A549 (cell line): ENCODE data around the gene NMB. TPM values are rescaled to one million over a fixed set of nuclear protein-coding genes. Genes with fewer than 3 reads are reported as not detected.

Experiments used
- ATAC-seq, 2 experiments: fragments of 200-7000 bp in 1 of 2; fragments of >200 bp in 1 of 2; cut with Nextera tagmentation in 1 of 2; cut with Tn5 transposase in 1 of 2; 3 replicates each; pipeline versions ENCODE4 v1.8.0 to v1.9.1; 2018 to 2020; ENCODE audit warnings: mild to moderate bottlenecking in 1 of 2, moderate library complexity in 1 of 2
- CTCF ChIA-PET: fragments of 300-600 bp; sonication (Branson Sonifier 250); formaldehyde crosslinking; extraction: SDS; loops from one replicate; lab custom pipeline; 2021; ENCODE audit warnings: antibody characterized with exemption, inconsistent platforms; lab: Yijun Ruan, JAX
- POLR2A ChIA-PET: fragments of 350-600 bp; formaldehyde crosslinking; extraction: SDS; loops from one replicate; lab custom pipeline; 2021; ENCODE audit warnings: antibody characterized with exemption, inconsistent platforms; lab: Yijun Ruan, JAX
- DNase-seq, 2 experiments: peaks; one replicate each; pipeline versions ENCODE4 v3.0.0 to v3.0.0-alpha.2; 2011 to 2016; ENCODE audit warnings: low read depth in 1 of 2, low spot score in 1 of 2
- FAIRE-seq: peaks from 2 replicates; lab custom pipeline; 2011; peaks lifted over from hg19 to GRCh38; lab: Jason Lieb, UNC
- H3K27ac ChIP-seq, 2 experiments: fragments of >200 bp; sonication (Bioruptor Twin); formaldehyde crosslinking; 3 replicates each; pipeline ENCODE4 v1.5.1; 2016 to 2017
- H3K4me1 ChIP-seq: fragments of >200 bp; sonication (Bioruptor Twin); formaldehyde crosslinking; 3 replicates; pipeline ENCODE4 v1.6.1; 2016
- H3K4me2 ChIP-seq: fragments of >200 bp; sonication (Bioruptor Twin); formaldehyde crosslinking; 3 replicates; pipeline ENCODE4 v1.6.1; 2016
- H3K4me3 ChIP-seq: fragments of >200 bp; sonication (Bioruptor Twin); formaldehyde crosslinking; 3 replicates; pipeline ENCODE4 v1.5.1; 2016
- H3K9me3 ChIP-seq: fragments of >200 bp; sonication (Bioruptor Twin); formaldehyde crosslinking; 3 replicates; pipeline ENCODE4 v1.6.1; 2016
- CBX8 ChIP-seq: fragments of 200-600 bp; sonication (generic); IDR thresholded peaks from 2 replicates; pipeline ENCODE4 v1.6.1; 2016
- CHD4 ChIP-seq: fragments of 200-600 bp; sonication (generic); IDR thresholded peaks from 2 replicates; pipeline ENCODE4 v1.6.1; 2016; ENCODE audit warnings: antibody characterized with exemption, mild to moderate bottlenecking, borderline replicate concordance
- EHMT2 ChIP-seq: fragments of 200-600 bp; sonication (generic); IDR thresholded peaks from 2 replicates; pipeline ENCODE4 v1.6.1; 2016; ENCODE audit warnings: antibody characterized with exemption, low read depth, mild to moderate bottlenecking, moderate library complexity
- EP300 ChIP-seq, 2 experiments: fragments of >200 bp; sonication (Bioruptor Twin); formaldehyde crosslinking; IDR thresholded peaks; 2 replicates in 1 of 2; 3 replicates in 1 of 2; pipeline ENCODE4 v1.6.1; 2016 to 2017
- ESRRA ChIP-seq: fragments of 150-350 bp; IDR thresholded peaks from 2 replicates; pipeline ENCODE4 v1.6.1; 2014; ENCODE audit warnings: mild to moderate bottlenecking, low read length, borderline replicate concordance
- HDAC2 ChIP-seq: fragments of 200-600 bp; sonication (generic); IDR thresholded peaks from 2 replicates; pipeline ENCODE4 v1.6.1; 2016
- HOXB5 ChIP-seq: fragments of 250-450 bp; sonication (Bioruptor Pico); IDR thresholded peaks from 2 replicates; pipeline ENCODE4 v1.5.0; 2020; ENCODE audit warnings: mild to moderate bottlenecking, moderate library complexity
- JUN ChIP-seq, 2 experiments: fragments of >200 bp; sonication (Bioruptor Twin); formaldehyde crosslinking; IDR thresholded peaks; 2 replicates in 1 of 2; 3 replicates in 1 of 2; pipeline ENCODE4 v1.6.1; 2016 to 2017
- MAZ ChIP-seq: fragments of 150-350 bp; IDR thresholded peaks from 2 replicates; pipeline ENCODE4 v1.6.1; 2014; ENCODE audit warnings: antibody characterized with exemption, low read depth, low read length, borderline replicate concordance
- NFE2L2 ChIP-seq: fragments of 150-350 bp; conservative IDR thresholded peaks from 2 replicates; pipeline ENCODE4 v1.6.1; 2014; ENCODE audit warnings: low read length
- PHF8 ChIP-seq: fragments of 200-600 bp; sonication (generic); IDR thresholded peaks from 2 replicates; pipeline ENCODE4 v1.6.1; 2016; ENCODE audit warnings: low read depth, mild to moderate bottlenecking, antibody characterized with exemption, moderate library complexity, borderline replicate concordance
- POLR2AphosphoS2 ChIP-seq: conservative IDR thresholded peaks from 2 replicates; pipeline ENCODE4 v1.6.1; 2012; ENCODE audit warnings: low read length, improper control_type of control experiment, inconsistent platforms
- RARB ChIP-seq: fragments of 250-450 bp; sonication (Bioruptor Pico); IDR thresholded peaks from 2 replicates; pipeline ENCODE4 v1.8.0; 2021; ENCODE audit warnings: mild to moderate bottlenecking, moderate library complexity
- RCOR1 ChIP-seq: fragments of 150-350 bp; IDR thresholded peaks from 2 replicates; pipeline ENCODE4 v1.6.1; 2014; ENCODE audit warnings: antibody characterized with exemption, low read length, low read depth
- RNF2 ChIP-seq: fragments of 200-600 bp; sonication (generic); IDR thresholded peaks from 2 replicates; pipeline ENCODE4 v1.6.1; 2016; ENCODE audit warnings: low read depth, mild to moderate bottlenecking, antibody characterized with exemption, moderate library complexity, borderline replicate concordance
- SREBF2 ChIP-seq: fragments of 450-650 bp; IDR thresholded peaks from 2 replicates; pipeline ENCODE4 v1.6.1; 2014; ENCODE audit warnings: mild to moderate bottlenecking, moderate library complexity
- ZNF302 ChIP-seq: fragments of 250-450 bp; sonication (Bioruptor Pico); IDR thresholded peaks from 2 replicates; pipeline ENCODE4 v1.9.0; 2021; ENCODE audit warnings: inconsistent platforms, mild to moderate bottlenecking, moderate library complexity
- WGBS: methylation state at CpG from one replicate; pipeline ENCODE4 v1.1.6; 2017; ENCODE audit errors: missing lambda C conversion rate; 5-methylcytosine and 5-hydroxymethylcytosine counted together
- polyA plus RNA-seq, 4 experiments: library from polyadenylated mRNA; depleted of rRNA in 3 of 4; stranded (reverse); fragments of >200 nt; fragmentation: RNase III in 1 of 4; extraction: RNeasy Plus Mini Kit Qiagen cat#74134 plus additional on column Dnase treatment in 1 of 4; gene quantifications; 2 replicates in 3 of 4; 3 replicates in 1 of 4; pipeline ENCODE4 v1.2.3, GENCODE V29; 2011 to 2017
- TF ChIP-seq, protein P1 (sequence below): fragments of 200-600 bp; sonication (generic); IDR thresholded peaks from 2 replicates; pipeline ENCODE4 v1.6.1; 2016; ENCODE audit warnings: antibody characterized with exemption, mild to moderate bottlenecking, moderate library complexity
- TF ChIP-seq, protein P2 (sequence below): IDR thresholded peaks from 2 replicates; pipeline ENCODE4 v1.6.1; 2012; ENCODE audit warnings: low read depth, borderline replicate concordance
- TF ChIP-seq, protein P3 (sequence below): fragments of >200 bp; sonication (Bioruptor Twin); formaldehyde crosslinking; IDR thresholded peaks from 3 replicates; pipeline ENCODE4 v1.5.1; 2016
- TF ChIP-seq, protein P4 (sequence below): fragments of >200 bp; sonication (Bioruptor Twin); formaldehyde crosslinking; IDR thresholded peaks from 3 replicates; pipeline ENCODE4 v1.6.1; 2016
- TF ChIP-seq, protein P5 (sequence below): fragments of 250-450 bp; sonication (Bioruptor Pico); IDR thresholded peaks from 2 replicates; pipeline ENCODE4 v1.5.0; 2021; ENCODE audit warnings: mild to moderate bottlenecking, moderate library complexity, borderline replicate concordance

NMB gene
- polyA plus RNA-seq, 2 of the 4 experiments (the other 2 are of a cell fraction), result 10.1 to 18.5 TPM

DNA sequence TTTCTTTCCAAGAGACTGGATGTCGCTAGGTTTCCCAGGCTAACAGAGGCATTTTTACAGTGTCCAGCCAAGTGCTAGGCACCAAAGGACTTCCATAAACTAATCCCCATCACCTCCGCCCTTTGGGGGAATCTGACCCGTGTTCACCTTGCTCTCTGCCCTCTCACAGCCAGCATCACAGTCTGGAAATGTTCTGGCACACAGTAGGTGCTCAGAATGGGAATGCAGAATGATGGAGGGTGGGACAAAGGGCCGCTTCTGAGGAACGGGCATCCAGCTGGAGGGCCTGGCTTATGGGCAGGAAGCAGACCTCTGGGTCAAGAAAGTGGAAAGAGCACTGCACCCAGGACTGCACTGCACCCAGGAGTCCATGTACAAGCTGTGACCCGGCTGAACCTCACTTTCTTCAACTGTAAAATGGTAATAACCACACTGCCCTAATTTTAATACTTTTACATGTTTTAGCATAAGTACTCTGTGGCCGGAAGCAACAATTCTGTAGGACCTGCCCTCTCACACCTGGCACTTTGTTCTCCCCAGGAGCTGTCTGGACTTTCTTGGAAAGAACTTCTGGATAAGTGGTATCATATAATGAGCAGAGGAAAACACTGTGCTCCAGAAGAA lies 901 bp upstream of the NMB start:
- Histone ChIP-seq H3K27ac (peak overlapping the region; percentile 83 to 88), H3K4me2 (peak overlapping the region; percentile 79), H3K4me1 (peaks cover 27% of the 10 kb centered on the region), H3K9me3 (no peaks in the 10 kb centered on the region), H3K4me3 (peak overlapping the region; percentile 47)
- POLR2A ChIA-PET, result interaction anchor here (0.7 to 2.2 kb wide), 9 partner anchors 18 to 269 kb away, joined by 3 to 27 read pairs (median 3); partner anchors contain the start of gene SEC11A
- FAIRE-seq, result no peak
- ATAC-seq, result no peak
- 49% methylated on average over 7 of the region's 7 CpGs for WGBS
- no peak for TF ChIP-seq NFE2L2
- TF ChIP-seq, protein P1, sequence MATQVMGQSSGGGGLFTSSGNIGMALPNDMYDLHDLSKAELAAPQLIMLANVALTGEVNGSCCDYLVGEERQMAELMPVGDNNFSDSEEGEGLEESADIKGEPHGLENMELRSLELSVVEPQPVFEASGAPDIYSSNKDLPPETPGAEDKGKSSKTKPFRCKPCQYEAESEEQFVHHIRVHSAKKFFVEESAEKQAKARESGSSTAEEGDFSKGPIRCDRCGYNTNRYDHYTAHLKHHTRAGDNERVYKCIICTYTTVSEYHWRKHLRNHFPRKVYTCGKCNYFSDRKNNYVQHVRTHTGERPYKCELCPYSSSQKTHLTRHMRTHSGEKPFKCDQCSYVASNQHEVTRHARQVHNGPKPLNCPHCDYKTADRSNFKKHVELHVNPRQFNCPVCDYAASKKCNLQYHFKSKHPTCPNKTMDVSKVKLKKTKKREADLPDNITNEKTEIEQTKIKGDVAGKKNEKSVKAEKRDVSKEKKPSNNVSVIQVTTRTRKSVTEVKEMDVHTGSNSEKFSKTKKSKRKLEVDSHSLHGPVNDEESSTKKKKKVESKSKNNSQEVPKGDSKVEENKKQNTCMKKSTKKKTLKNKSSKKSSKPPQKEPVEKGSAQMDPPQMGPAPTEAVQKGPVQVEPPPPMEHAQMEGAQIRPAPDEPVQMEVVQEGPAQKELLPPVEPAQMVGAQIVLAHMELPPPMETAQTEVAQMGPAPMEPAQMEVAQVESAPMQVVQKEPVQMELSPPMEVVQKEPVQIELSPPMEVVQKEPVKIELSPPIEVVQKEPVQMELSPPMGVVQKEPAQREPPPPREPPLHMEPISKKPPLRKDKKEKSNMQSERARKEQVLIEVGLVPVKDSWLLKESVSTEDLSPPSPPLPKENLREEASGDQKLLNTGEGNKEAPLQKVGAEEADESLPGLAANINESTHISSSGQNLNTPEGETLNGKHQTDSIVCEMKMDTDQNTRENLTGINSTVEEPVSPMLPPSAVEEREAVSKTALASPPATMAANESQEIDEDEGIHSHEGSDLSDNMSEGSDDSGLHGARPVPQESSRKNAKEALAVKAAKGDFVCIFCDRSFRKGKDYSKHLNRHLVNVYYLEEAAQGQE, result 0 out of 2 replicates have a peak, but pooled peaks have one; percentile 11
- CTCF ChIA-PET, result interaction anchor here (0.7 to 8.6 kb wide), 37 partner anchors 9 to 898 kb away, joined by 3 to 85 read pairs (median 4); partner anchors contain the start of gene SEC11A
- DNase-seq, result no peak

DNA sequence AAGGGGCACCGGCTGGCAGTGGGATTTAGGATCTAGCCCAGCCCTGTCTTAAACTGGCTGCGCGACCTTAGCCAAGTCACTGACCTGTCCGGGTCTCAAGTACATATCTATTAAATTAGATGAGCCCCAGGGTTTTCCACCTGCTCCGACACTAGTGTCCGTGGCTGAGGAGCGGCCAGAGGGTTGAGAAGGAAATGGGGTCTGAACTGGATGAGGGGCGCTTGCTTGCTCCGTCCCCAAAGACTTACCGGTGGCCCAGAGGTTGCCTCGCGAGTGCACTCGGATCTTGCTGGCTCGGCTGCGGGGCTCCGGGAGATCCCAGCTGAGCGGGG lies 285 bp downstream of the NMB start:
- DNase-seq (no peak), ATAC-seq (0 out of 6 replicates have a peak, but pooled peaks of 1 of the 2 experiments have one; percentile 0), FAIRE-seq (no peak)
- H3K4me1 ChIP-seq, result peaks cover 34% of the 10 kb centered on the region
- TF ChIP-seq POLR2AphosphoS2 (no peak), RARB (CRISPR knock-in tag) (no peak), PHF8 (no peak), ZNF302 (CRISPR knock-in tag) (no peak)
- TF ChIP-seq, protein P2, sequence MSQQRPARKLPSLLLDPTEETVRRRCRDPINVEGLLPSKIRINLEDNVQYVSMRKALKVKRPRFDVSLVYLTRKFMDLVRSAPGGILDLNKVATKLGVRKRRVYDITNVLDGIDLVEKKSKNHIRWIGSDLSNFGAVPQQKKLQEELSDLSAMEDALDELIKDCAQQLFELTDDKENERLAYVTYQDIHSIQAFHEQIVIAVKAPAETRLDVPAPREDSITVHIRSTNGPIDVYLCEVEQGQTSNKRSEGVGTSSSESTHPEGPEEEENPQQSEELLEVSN, result no peak
- peak overlapping the region; percentile 79 for H3K4me2 ChIP-seq
- CTCF ChIA-PET, result interaction anchor here (0.6 to 8.6 kb wide), 17 partner anchors 9 to 517 kb away, joined by 3 to 85 read pairs (median 4); partner anchors contain the start of gene SEC11A
- H3K4me3 ChIP-seq, result peak overlapping the region; percentile 47
- 59% methylated on average over 12 of the region's 17 CpGs for WGBS
- no peaks in the 10 kb centered on the region for H3K9me3 ChIP-seq
- H3K27ac ChIP-seq, result peak overlapping the region; percentile 83 to 88
- POLR2A ChIA-PET, result interaction anchor here (1.6 to 2.2 kb wide), 3 partner anchors 26 to 78 kb away, joined by 3 to 27 read pairs (median 19); partner anchors contain the start of gene SEC11A

GRCh38 chr15:84656972-84657371 lies 1.0 kb downstream of the NMB start:
- CTCF ChIA-PET, result interaction anchor here (0.7 to 8.6 kb wide), 19 partner anchors 12 to 517 kb away, joined by 3 to 85 read pairs (median 4); no protein-coding TSS in a partner anchor
- POLR2A ChIA-PET, result interaction anchor here (0.6 to 1.5 kb wide), 2 partner anchors 52 to 271 kb away, joined by 3 read pairs; no protein-coding TSS in a partner anchor
- DNase-seq, result no peak
- WGBS, result 87% methylated on average over 7 of the region's 7 CpGs
- TF ChIP-seq CHD4 (no peak), ESRRA (no peak), JUN (IDR thresholded peaks at IDR 0.05) (no peak), EP300 (IDR thresholded peaks at IDR 0.05) (no peak), HOXB5 (CRISPR knock-in tag) (no peak), SREBF2 (no peak), EHMT2 (no peak), CBX8 (no peak), RCOR1 (no peak), HDAC2 (no peak), RNF2 (no peak), NFE2L2 (no peak), MAZ (no peak)
- TF ChIP-seq, protein P3, sequence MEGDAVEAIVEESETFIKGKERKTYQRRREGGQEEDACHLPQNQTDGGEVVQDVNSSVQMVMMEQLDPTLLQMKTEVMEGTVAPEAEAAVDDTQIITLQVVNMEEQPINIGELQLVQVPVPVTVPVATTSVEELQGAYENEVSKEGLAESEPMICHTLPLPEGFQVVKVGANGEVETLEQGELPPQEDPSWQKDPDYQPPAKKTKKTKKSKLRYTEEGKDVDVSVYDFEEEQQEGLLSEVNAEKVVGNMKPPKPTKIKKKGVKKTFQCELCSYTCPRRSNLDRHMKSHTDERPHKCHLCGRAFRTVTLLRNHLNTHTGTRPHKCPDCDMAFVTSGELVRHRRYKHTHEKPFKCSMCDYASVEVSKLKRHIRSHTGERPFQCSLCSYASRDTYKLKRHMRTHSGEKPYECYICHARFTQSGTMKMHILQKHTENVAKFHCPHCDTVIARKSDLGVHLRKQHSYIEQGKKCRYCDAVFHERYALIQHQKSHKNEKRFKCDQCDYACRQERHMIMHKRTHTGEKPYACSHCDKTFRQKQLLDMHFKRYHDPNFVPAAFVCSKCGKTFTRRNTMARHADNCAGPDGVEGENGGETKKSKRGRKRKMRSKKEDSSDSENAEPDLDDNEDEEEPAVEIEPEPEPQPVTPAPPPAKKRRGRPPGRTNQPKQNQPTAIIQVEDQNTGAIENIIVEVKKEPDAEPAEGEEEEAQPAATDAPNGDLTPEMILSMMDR, result no peak
- TF ChIP-seq, protein P4, sequence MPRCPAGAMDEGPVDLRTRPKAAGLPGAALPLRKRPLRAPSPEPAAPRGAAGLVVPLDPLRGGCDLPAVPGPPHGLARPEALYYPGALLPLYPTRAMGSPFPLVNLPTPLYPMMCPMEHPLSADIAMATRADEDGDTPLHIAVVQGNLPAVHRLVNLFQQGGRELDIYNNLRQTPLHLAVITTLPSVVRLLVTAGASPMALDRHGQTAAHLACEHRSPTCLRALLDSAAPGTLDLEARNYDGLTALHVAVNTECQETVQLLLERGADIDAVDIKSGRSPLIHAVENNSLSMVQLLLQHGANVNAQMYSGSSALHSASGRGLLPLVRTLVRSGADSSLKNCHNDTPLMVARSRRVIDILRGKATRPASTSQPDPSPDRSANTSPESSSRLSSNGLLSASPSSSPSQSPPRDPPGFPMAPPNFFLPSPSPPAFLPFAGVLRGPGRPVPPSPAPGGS, result no peak
- TF ChIP-seq, protein P5, sequence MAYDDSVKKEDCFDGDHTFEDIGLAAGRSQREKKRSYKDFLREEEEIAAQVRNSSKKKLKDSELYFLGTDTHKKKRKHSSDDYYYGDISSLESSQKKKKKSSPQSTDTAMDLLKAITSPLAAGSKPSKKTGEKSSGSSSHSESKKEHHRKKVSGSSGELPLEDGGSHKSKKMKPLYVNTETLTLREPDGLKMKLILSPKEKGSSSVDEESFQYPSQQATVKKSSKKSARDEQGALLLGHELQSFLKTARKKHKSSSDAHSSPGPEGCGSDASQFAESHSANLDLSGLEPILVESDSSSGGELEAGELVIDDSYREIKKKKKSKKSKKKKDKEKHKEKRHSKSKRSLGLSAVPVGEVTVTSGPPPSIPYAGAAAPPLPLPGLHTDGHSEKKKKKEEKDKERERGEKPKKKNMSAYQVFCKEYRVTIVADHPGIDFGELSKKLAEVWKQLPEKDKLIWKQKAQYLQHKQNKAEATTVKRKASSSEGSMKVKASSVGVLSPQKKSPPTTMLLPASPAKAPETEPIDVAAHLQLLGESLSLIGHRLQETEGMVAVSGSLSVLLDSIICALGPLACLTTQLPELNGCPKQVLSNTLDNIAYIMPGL (CRISPR knock-in tag), result no peak
- ATAC-seq, result no peak
- Histone ChIP-seq H3K4me3 (no peak overlapping the region), H3K4me1 (peaks cover 42% of the 10 kb centered on the region), H3K4me2 (peak overlapping the region; percentile 79; the same call in 2 of the 3 replicates), H3K9me3 (no peaks in the 10 kb centered on the region), H3K27ac (peak overlapping the region in 1 of 2 experiments; percentile 88; a peak in 3 of 6 replicates)
- no peak for FAIRE-seq
